Heart left ventricle (tissue), 16 donors: ENCODE data around the gene GRAPL. TPM values are rescaled to one million over a fixed set of nuclear protein-coding genes. Genes with fewer than 3 reads are reported as not detected.
"Not testable (repeated sequence)": the region's sequence is repeated elsewhere in the genome, so short reads cannot be mapped to it uniquely, and the experiment has no call there.

Experiments
- ATAC-seq, 4 donors: fragments of 200-7000 bp; cut with Tn5 transposase; one replicate each; pipeline ENCODE4 v1.9.1; 2020 to 2022; ENCODE audit warnings: moderate library complexity in 4 of 4, mild to moderate bottlenecking in 3 of 4, moderate number of reproducible peaks in 1 of 4
- DNase-seq, 5 donors: peaks; one replicate each; pipeline ENCODE4 v3.0.0-alpha.2; 2020
- H3K27ac ChIP-seq, 12 donors: fragments of 200-600 bp; sonication (generic) in 4 of 12; one replicate each; pipeline versions ENCODE4 v1.5.0 to v1.8.0; 2016 to 2022; ENCODE audit warnings: mild to moderate bottlenecking in 2 of 12
- H3K27me3 ChIP-seq, 9 donors: fragments of 200-600 bp; sonication (generic) in 2 of 9; one replicate each; pipeline versions ENCODE4 v1.5.1 to v1.8.0; 2016 to 2022; ENCODE audit warnings: mild to moderate bottlenecking in 3 of 9
- H3K36me3 ChIP-seq, 9 donors: fragments of 200-600 bp; sonication (generic) in 2 of 9; one replicate each; pipeline versions ENCODE4 v1.5.0 to v1.8.0; 2018 to 2022; ENCODE audit warnings: mild to moderate bottlenecking in 2 of 9
- H3K4me1 ChIP-seq, 12 donors: fragments of 200-600 bp; sonication (generic) in 4 of 12; one replicate each; pipeline versions ENCODE4 v1.5.0 to v1.8.0; 2016 to 2022; ENCODE audit warnings: mild to moderate bottlenecking in 3 of 12
- H3K4me3 ChIP-seq, 12 donors: fragments of 200-600 bp; sonication (generic) in 4 of 12; one replicate each; pipeline versions ENCODE4 v1.5.0 to v1.8.0; 2017 to 2022; ENCODE audit warnings: mild to moderate bottlenecking in 9 of 12, moderate library complexity in 4 of 12
- H3K9me3 ChIP-seq, 12 donors: fragments of 200-600 bp; sonication (generic) in 4 of 12; one replicate each; pipeline versions ENCODE4 v1.5.0 to v1.8.0; 2016 to 2022; ENCODE audit warnings: mild to moderate bottlenecking in 1 of 12
- WGBS, 4 donors: extraction: QIAGEN DNeasy Blood & Tissue Kit in 2 of 4; methylation state at CpG; one replicate each; pipeline versions ENCODE4 v1.1.5 to v1.1.7; 2013 to 2018; 5-methylcytosine and 5-hydroxymethylcytosine counted together
- intact Hi-C, 10 donors: fragments of 100-400 bp; cut with DNase I; formaldehyde crosslinking; loops; one replicate each; pipeline versions ENCODE4 v1.11.1 to v1.14.2; 2022
- polyA plus RNA-seq, 2 donors: library from polyadenylated mRNA; stranded (reverse); fragments of 200-250 nt; gene quantifications; one replicate each; pipeline ENCODE4 v1.2.3, GENCODE V29; 2013
- total RNA-seq, 9 donors: library from RNA; depleted of rRNA in 2 of 9; stranded (reverse); fragments of >200 nt in 2 of 9; fragmentation: NEBNext Ultra II Directional in 3 of 9; extraction: Animal tissue kit (Norgen Biotek cat#: 25700) in 3 of 9; gene quantifications; one replicate each; pipeline versions ENCODE4 v1.1.0 to v1.2.4, GENCODE V29; 2016 to 2023
- TF ChIP-seq, protein P1 (sequence below), 12 donors: fragments of 200-600 bp; sonication (generic) in 4 of 12; IDR thresholded peaks; one replicate each; pipeline versions ENCODE4 v1.5.0 to v1.8.0; 2018 to 2022; ENCODE audit warnings: antibody characterized with exemption in 12 of 12, mild to moderate bottlenecking in 5 of 12
- donor health status: ischemic (EF 13 %, LVEDD 7.1; RV severe dilation, severe dysfunction).
- donor health status: healthy with polysubstance abuse.
- donor health status: DM: no; HTN: yes; CAD: no.
- donor health status: DM: no; HTN: no; CAD: no.
- donor health status: ischemic (EF 25% LVEDD 6.9; RV normal size, moderate dysfunction).
- donor health status: ischemic (EF 25% LVEDD 5.7; RV mildly dilated, moderate dysfunction).
- donor health status: healthy.
- donor health status: DM: yes; HTN: yes; CAD: no.
- donor health status: ischemic (EF 35%, LVEDD 5.7; RV mildly dilated, moderate dysfunction).
- donor health status: nonischemic (EF 11% LVEDD 7.7; RV severe dilation, severe dysfunction).
- donor health status: DM: yes; HTN: yes; CAD: no.
- donor health status: PGD.
- donor health status: ischemic (EF 29% LVEDD 5.4; RV normal size, mild dysfunction).
- donor health status: nonischemic (EF 23%, LVEDD 6.1; RV moderate dilation, normal function).

Gene GRAPL
- total and polyA plus RNA-seq, 11 donors, result 0.69 to 5.9 (median 1.6) TPM; not detected in 1

DNA sequence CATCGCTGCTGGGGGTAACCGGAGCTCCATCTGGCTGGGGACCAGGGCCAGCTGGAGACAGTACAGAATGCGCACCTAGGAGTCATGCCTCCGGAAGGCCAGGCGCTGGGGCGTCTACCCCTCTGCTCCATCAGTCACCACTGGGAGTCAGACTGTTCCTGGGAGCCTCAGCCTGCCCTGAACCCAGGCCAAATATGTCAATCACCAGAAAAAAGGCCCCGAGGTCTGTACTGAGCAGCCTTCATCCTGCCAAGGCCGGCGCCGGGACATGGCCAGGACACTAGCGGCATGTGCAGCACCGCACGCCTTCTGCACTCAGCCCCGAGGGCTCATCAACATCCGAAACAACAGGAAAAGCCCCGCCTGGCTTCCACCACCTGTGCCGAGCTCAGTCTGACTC lies 8.7 kb downstream of the GRAPL start:
- intact Hi-C loops, H3K4me3 ChIP-seq, H3K36me3 ChIP-seq, H3K27me3 ChIP-seq, H3K27ac ChIP-seq, H3K9me3 ChIP-seq, DNase-seq, H3K4me1 ChIP-seq: not testable (repeated sequence)
- no CpG with 5 or more reads among the region's 17 CpGs for WGBS, 4 donors
- peak; percentile 78 to 84 (median 82) for ATAC-seq

DNA sequence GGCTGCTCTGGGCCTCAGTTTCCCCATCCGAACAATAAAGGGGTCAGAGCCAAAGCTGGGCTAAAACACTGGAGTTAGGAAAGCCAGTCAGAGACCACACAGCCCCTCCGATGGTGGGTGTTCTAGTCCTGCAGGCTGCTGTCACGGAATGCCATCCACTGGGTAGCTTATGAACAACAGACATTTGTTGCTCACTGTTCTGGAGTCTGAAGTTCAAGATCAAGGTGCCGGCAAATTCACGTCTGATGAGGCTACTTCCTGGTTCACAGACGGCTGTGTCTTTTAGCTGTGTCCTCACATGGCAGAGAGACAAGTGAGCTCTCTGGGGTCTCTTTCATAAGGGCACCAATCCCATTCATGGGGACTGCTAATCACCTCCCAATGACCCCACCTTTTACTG lies 9.2 kb downstream of the GRAPL start:
- intact Hi-C loops, H3K4me3 ChIP-seq, H3K27ac ChIP-seq, H3K36me3 ChIP-seq, H3K9me3 ChIP-seq, H3K4me1 ChIP-seq, ATAC-seq, H3K27me3 ChIP-seq, DNase-seq: not testable (repeated sequence)
- WGBS, 4 donors, result 14 to 40% methylated on average over 1 of the region's 6 CpGs; no CpG with 5 or more reads in 2 of the 4 donors

DNA sequence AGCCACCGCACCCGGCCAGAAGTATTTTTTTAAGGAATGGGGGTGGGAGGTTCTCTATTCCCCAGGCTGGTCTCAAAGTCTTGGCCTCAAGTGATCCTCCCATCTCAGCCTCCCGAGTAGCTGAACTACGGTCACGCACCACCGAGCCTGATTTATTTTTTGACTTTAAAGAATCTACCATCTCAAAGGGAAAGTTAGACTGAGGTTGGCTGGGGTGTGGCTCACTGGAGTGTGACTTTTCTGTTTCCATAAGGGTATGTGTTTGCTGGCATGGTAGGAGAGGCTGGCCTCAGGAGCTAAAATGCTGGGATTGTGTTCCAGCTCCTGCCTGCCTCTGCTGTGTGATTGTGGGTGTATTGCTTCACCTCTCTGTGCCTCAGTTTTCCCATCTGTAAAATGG lies 10.6 kb downstream of the GRAPL start:
- H3K4me1 ChIP-seq, H3K27me3 ChIP-seq, intact Hi-C loops, H3K4me3 ChIP-seq, ATAC-seq, H3K27ac ChIP-seq, H3K36me3 ChIP-seq, DNase-seq, H3K9me3 ChIP-seq: not testable (repeated sequence)
- no CpG with 5 or more reads among the region's 6 CpGs for WGBS, 4 donors

DNA sequence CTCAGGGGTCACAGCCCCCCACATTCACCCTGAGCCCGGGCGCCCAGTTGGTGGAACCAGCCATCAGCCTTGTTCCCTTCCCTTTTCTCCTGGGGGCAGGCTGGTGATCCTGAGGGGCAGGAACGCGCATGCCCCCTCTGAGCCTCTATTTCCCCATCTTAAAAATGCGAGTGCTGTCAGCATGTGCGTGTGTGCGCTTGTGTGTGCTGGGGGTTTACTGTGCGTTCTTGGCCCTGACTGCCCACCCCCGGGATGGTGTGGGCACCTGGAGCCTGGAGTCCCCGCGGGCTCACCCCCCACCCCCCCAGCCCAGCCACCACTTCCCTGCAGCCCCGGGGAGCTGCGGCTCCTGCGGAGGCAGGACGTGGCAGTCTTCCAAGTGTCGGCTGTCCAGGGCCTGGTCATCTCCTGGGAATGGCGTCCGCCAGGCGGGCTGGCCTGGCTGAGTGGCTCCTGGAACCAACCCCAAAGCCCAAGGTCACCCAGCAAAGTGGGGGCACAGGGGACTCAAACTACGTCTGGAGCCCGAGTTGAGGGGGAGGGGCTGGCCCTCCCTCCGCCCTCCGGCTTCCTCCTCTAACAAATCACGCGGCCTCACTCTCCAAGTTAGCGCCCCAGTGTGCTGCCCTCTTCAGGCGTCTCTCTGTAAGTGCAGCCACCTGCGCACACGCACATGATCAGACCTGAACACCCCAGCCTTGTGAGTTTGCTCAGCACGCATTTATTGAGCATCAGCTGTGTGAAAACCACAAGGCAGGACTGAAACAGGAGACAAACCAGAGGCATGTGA lies 14.2 kb downstream of the GRAPL start:
- peak; percentile 76 to 91 (median 90) for ATAC-seq
- Histone ChIP-seq H3K27ac (peak overlapping the region in 6 of 12 donors; percentile 38 to 74 (median 52)), H3K4me3 (peak overlapping the region in 1 of 12 donors; percentile 24)
- WGBS, 4 donors, result 17 to 28% methylated on average over 4 to 6 of the region's 30 CpGs; no CpG with 5 or more reads in 2 of the 4 donors
- peak in 2 of 5 donors; percentile 20 to 25 for DNase-seq
- H3K9me3 ChIP-seq, H3K36me3 ChIP-seq, H3K27me3 ChIP-seq, intact Hi-C loops, H3K4me1 ChIP-seq: not testable (repeated sequence)

DNA sequence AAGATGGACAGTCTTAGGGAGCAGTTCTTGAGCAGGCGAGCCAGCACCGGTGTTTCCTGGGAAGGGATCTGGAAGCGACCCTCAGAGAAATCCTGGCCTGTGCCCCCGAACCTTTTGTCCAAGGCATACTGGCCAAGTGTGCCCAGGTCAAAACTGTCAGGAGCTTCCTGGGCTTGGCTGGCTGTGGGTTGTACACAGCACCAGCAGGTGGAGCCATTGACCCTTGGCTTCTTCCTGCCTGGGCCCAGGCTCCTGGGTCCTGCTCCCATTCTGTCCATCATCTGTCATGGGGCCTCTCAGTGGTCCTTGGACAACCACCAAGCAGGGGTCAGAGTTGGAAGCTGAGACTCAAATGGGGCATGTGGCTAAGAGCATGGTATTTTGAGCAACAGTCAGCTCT lies 15.0 kb downstream of the GRAPL start:
- H3K9me3 ChIP-seq, H3K36me3 ChIP-seq, intact Hi-C loops, H3K27ac ChIP-seq, H3K27me3 ChIP-seq, H3K4me3 ChIP-seq, H3K4me1 ChIP-seq: not testable (repeated sequence)
- DNase-seq (peak in 4 of 5 donors; percentile 16 to 75 (median 54)), ATAC-seq (peak; percentile 61 to 77 (median 76))
- TF ChIP-seq, protein P1, sequence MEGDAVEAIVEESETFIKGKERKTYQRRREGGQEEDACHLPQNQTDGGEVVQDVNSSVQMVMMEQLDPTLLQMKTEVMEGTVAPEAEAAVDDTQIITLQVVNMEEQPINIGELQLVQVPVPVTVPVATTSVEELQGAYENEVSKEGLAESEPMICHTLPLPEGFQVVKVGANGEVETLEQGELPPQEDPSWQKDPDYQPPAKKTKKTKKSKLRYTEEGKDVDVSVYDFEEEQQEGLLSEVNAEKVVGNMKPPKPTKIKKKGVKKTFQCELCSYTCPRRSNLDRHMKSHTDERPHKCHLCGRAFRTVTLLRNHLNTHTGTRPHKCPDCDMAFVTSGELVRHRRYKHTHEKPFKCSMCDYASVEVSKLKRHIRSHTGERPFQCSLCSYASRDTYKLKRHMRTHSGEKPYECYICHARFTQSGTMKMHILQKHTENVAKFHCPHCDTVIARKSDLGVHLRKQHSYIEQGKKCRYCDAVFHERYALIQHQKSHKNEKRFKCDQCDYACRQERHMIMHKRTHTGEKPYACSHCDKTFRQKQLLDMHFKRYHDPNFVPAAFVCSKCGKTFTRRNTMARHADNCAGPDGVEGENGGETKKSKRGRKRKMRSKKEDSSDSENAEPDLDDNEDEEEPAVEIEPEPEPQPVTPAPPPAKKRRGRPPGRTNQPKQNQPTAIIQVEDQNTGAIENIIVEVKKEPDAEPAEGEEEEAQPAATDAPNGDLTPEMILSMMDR (IDR thresholded peaks at IDR 0.05), result peak in 9 of 12 donors; percentile 8 to 42 (median 30)
- WGBS, 4 donors, result no CpG with 5 or more reads among the region's 4 CpGs

DNA sequence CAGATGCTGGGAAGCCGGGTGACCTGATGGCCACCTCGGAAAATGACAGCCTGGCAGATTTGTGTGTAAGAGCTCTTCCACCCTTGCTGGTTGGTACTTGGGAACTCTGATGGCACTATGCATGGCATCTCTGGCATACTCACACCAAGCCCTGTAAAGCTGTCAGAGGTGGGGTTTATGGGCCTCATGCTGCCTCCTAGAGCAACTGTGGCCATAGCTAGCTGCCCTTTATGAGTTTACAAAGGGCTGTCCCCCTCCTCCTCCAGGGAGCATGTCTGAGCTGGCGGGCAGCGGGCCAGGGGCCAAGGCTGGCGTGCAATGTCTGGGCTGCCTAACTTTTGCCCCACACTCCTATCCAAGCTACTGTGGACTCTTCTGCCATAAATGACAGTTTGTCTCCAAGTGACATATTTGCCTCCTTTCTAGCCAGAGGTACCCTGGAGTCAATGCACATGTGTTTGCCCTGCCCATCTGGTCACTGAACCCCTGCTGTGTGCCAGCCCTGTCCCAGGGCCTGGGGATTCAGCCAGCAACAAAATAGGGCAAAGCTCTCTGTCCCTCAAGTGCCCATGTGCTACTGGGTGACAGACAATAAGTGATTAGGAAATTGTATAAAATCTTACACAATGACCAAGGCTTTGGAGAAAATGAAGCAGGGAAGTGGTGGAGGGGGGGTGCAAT lies 15.8 kb downstream of the GRAPL start:
- DNase-seq, H3K4me1 ChIP-seq, H3K4me3 ChIP-seq, H3K27me3 ChIP-seq, H3K9me3 ChIP-seq, H3K36me3 ChIP-seq, intact Hi-C loops, H3K27ac ChIP-seq: not testable (repeated sequence)
- ATAC-seq, result peak in 1 of 4 donors; percentile 3
- 75% methylated on average over 1 of the region's 5 CpGs; no CpG with 5 or more reads in 3 of the 4 donors for WGBS, 4 donors

DNA sequence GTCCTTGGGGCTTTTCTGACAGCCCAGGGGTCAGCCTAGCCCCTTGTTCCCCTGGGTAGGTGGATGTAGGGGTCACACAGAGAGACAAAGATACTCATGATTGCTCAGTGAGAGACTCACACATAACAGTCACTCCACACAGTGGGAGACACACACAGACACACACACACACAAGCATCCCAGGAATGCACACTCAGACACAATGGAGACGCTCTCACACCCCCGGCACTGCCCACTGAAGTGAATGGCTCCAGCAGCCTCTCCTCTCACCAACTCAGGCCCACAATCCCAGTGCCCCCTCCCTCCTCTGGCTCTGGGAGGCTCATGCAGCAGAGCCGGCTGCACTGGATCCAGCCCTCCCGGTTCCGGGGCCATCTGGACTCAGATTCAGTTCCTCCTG lies 17.0 kb downstream of the GRAPL start:
- H3K27ac ChIP-seq, H3K4me1 ChIP-seq, H3K36me3 ChIP-seq, H3K4me3 ChIP-seq, intact Hi-C loops, H3K27me3 ChIP-seq, H3K9me3 ChIP-seq: not testable (repeated sequence)
- ATAC-seq (peak in 2 of 4 donors; percentile 5 to 33), DNase-seq (peak in 1 of 5 donors; percentile 21)
- WGBS, 4 donors, result 31 to 40% methylated on average over 2 of the region's 5 CpGs; no CpG with 5 or more reads in 2 of the 4 donors

DNA sequence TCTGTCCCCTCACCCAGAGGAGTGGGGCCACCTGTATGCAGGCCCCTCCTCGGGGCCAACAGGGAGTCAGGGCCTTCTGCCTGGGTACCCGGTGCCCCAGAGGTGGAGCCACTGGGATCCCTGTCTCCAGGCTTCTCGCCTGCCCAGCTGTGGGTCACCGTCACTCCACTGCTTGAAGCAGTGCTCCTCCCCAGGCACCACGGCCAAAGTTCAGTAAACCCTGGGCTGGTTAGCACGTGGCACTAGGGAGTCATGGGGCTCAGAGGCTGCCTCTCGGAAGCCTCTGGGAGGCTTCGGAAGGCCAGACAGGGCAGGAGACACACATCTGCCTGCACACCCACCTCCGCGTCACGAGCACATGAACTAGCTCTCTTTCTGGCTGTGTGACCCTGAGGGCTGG lies 18.1 kb downstream of the GRAPL start:
- H3K9me3 ChIP-seq, intact Hi-C loops, DNase-seq, ATAC-seq, H3K4me1 ChIP-seq, H3K27ac ChIP-seq, H3K27me3 ChIP-seq, H3K4me3 ChIP-seq, H3K36me3 ChIP-seq: not testable (repeated sequence)
- WGBS, 4 donors, result no CpG with 5 or more reads among the region's 11 CpGs

DNA sequence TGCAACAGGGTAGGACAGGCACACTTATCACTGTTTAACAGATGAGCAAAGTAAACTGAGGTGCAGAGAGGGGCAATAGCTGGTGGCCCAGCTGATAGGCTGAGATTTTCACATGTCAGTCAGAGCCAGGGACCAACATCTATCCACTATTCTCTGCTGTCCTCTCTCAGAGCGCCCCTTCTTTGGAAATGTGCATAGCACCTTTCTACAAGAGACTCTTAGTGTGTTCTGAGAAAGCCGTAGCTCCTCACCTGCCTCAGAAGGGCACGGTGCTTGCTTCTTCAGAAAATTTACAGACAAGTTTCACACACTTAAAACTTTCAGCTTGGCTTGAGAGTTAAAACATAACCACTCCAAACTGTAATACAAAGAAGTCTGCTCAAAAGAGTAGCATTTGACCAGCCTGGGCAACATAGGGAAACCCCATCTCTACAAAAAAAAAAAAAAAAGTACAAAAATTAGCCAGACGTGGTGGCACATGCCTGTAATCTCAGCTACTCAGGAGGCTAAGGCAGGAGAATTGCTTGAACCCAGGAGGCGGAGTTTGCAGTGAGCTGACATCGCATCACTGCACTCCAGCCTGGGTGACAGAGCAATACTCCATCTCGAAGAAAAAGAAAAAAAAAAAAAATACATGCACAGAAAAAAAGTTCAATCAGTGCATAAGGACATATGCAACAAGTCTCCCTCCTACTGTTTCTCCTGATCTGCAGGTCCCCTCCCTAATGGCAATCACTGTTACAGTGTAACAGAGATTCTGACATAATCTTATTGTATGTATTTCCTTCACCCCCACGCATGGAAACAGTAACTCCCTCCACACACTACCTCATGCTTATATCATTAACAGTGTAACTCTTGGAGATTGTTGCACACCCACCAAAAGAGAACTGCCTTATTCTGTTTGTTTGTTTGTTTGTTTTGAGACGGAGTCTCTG lies 23.6 kb downstream of the GRAPL start:
- H3K4me1 ChIP-seq, ATAC-seq, H3K36me3 ChIP-seq, intact Hi-C loops, H3K9me3 ChIP-seq, DNase-seq, H3K4me3 ChIP-seq, H3K27ac ChIP-seq, H3K27me3 ChIP-seq: not testable (repeated sequence)
- WGBS, 4 donors, result no CpG with 5 or more reads among the region's 9 CpGs
